Hindlimb muscle (tissue), 1 donor: ENCODE data around the gene ACOXL. TPM values are rescaled to one million over a fixed set of nuclear protein-coding genes. Genes with fewer than 3 reads are reported as not detected.

Source experiments
- DNase-seq: peaks from one replicate; pipeline ENCODE4 v3.0.0-alpha.2; 2013
- polyA plus RNA-seq: library from polyadenylated mRNA; unstranded; fragments of 120-200 nt; gene quantifications from one replicate; pipeline ENCODE4 v1.2.1, GENCODE V29; 2013; ENCODE audit not compliant: insufficient read length

Gene ACOXL
- polyA plus RNA-seq, 1 donor = 0.32 TPM

DNA sequence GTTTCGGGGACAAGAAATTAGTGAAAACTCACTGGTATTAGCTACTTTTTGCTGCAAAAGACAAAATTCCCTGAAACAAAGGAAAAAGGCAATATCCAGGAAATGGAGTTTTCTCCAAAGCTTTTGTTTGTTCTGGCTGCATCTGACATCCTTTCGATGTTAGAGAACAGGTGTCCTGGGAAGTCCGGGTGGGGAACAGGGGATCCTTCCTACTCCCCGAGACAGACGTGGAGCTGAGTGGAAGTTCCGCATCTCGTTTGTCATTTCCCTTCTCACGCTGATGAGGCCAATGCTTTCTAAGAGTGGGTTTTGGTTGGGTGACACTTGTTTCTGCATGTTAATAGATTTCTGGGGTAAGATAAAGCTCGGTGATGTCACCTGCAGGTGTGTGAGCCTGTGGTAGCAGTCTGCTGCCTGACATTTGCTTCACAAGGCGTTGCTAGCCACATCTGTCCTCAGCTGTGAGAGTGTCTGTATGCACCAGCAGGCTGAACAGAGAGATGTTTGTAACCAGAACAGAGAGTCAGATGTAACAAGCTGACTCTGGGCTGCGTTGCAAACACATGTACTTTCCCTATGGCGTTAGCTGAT lies 125.9 kb downstream of the ACOXL start:
- no peak for DNase-seq

DNA sequence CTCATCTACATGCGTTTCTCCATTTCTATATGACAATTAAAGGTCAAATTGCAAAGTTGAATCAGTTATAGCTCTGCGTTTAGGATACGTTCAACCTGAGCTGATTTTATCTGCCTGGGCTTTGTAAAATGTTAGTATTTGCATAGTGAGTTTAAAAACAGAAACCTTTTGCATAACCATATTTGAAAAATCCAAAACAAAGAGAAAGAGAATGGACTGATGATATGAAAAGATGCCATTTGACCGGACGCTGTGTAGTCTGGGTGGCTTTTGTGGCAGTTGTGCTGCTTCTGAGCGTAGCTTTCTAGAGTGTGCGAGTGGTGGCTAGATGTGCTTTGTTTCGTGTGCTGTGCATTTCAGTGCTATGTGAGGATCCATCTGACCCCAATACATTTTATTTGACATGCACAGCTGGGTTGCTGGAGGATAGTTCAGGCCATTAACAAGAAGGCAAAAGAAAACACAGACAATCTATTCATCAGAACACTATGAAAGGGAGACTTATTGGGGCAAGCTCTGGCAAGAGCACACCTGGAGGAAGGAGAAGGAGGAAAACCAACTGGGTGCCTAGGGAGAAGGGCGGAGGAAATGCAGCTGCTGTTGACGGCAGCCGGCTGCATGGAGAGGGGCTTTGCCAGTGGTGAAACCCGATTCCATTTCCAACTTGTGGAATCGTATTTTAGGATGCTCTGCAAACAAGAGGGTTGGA lies 126.8 kb downstream of the ACOXL start:
- no peak for DNase-seq

DNA sequence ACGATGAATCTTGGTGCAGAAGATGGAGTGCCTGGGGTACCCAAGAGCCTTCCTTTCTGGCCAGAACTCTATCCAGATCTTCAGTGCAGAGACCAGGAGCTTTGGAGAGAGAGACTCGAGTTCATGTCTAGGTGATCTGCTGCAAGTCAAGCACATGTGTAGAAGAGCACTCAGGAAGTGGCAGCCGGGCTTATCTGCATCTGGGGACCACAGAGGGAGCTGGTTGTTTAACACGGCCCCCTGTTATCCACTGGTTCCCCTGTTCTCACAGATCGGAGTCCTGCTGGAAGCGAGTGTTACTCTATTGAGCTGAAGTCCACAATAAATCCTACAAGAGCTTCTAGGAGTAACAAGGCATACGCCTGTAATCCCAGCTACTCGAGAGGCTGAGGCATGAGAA lies 128.3 kb downstream of the ACOXL start:
- DNase-seq = no peak

GRCh38 chr2:110861616-110862260 lies 129.4 kb downstream of the ACOXL start:
- DNase-seq = no peak

DNA sequence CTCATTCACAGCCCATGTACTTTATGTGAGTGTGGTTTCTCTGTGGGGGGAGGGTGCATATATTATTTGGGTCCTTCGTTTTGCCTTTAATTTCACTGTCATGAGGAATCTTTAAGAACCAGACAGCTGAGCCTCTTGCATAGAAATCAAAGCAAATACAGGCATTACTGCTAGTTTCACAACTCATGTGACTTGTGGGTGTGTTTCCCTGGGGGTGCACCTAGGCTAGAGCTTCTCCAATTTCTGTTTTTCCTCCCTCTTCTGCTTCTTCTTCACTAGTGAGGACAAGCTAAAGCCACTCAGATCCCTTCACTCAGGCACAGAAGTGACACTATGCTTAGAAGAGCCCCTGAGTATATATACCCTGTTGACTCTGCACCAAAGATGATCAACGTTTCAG lies 131.4 kb downstream of the ACOXL start:
- no peak for DNase-seq

DNA sequence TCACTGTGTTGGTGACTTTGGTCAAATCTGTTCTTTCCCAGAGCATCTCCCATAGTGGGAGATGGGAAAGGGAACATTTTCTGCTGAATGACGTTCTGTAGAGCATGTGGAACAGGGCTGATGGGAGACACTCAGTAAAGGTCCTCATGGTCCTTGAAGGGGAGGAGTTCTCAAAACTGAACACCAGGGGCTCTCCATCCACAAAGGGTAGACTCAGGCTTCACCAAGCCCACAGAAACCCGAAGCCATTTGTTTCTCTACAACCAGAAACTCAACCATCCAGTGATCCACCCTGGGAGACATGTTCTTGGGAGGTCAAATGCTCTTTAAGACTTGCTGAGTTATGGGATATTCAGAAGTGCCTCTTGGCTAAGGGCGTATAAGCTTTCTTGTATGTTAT lies 131.8 kb downstream of the ACOXL start:
- no peak for DNase-seq

GRCh38 chr2:110864731-110865130 lies 132.4 kb downstream of the ACOXL start:
- no peak for DNase-seq

- DNase-seq = no peak
Observed at GRCh38 chr2:110865188-110865587, 132.8 kb downstream of the ACOXL start.

GRCh38 chr2:110866045-110866444 lies 133.7 kb downstream of the ACOXL start:
- DNase-seq = no peak

DNA sequence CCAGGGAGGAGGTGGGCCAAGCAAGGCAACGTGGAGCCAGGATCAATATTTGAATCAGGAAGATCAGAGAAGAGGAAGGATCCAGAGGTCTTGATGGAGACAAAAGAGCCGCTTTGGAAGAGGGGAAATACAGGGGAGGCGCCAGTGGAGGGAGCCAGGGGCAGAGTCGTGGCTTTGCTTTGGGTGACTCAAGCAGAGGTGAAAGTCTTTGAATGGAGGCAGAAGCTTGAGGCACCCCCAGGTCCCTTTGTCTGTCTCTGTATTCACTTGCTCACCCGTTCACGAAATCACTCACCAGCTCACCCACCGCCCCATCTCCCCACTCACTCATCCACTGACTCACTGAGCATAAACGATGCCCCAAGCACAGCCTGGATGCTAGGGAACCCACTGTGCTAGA lies 134.1 kb downstream of the ACOXL start:
- no peak for DNase-seq

DNA sequence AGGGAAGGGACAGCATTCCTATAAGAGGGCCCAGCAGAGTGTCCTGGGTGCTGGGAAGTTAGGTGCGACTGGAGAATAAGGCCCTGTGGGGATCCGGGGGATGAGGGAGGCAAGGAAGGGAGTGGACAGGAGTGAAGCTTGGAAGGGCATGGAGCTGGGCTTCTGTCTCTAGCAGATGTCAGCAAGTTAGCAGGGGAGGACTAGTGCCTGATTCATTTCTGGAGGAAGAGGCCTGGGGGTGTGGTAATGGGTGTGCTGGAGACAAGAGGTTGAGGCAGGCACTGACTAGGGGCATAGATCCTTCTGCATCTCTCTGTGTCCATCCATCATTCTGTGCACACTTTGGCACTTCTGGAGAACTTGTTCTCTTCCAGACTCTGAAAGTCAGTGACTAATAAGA lies 134.7 kb downstream of the ACOXL start:
- no peak for DNase-seq

- DNase-seq = no peak
Observed at GRCh38 chr2:110868971-110869370, 136.6 kb downstream of the ACOXL start.

DNA sequence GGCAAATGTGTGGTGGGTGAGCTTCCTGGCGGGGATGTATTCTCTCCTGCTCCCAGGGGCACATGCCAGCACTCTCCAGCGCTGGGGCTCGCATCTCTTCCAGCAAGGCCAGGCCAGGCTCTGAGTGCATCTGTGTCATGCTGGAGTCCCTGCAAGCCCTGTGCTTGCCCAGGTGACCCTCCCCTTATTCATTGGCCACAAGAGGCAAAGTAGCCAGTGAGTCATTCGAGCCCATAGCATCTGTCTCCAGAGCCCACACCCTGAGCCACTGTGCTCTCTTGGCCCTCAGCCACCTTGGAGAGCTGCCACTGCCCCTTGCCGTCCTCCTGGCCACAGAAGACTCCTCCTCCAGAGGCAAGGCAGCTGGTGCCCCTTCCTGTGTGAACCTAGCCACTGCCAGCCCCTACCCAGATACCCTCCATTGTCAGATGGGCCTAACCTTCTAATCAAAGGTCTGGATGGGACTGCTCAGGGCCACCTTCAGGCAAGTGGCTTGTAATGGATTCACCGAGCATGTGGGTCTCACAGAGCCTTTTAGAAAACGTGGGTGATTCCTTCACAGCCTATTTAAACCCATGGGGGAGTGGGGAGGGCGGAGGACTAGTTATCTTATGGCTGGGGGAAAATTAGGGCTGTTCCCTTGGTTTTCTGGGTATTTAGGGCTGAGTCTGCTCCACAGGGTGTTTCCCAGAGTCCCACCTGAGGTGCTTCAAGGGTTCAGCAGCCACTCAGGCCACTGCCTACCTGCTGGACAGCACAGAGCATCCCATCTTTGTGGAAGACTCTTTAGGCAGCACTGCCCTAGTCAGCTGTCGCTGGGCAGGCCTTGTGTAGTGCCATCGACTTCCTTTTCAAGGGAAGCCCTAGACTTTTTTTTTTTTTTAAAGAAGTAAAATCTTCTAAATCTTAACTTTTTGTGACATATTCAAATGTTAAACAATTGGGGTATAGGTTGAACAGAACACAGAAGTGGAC lies 137.4 kb downstream of the ACOXL start:
- DNase-seq = no peak

- DNase-seq = no peak
Observed at GRCh38 chr2:110870545-110870944, 138.2 kb downstream of the ACOXL start.

DNA sequence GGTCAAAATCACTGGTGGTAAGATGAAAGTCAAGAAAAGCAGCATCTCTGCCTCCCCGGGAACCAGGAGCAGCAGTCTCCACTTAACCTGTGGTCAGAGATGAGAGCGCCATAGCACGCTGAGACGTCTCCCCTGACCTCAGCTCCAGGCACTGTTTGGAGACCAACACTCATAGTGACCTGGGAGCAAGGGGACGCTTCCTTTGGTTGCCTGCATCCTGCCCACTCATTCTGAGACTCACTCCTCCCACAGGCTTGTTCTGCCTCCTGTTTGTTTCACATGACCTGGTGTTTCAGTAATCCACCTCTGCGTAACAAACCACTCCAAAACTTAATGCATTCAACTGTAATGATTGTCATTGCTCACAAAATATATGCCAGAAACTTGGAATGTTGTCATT lies 139.3 kb downstream of the ACOXL start:
- DNase-seq = no peak

- DNase-seq = no peak
Observed at GRCh38 chr2:110872521-110872920, 140.1 kb downstream of the ACOXL start.

DNA sequence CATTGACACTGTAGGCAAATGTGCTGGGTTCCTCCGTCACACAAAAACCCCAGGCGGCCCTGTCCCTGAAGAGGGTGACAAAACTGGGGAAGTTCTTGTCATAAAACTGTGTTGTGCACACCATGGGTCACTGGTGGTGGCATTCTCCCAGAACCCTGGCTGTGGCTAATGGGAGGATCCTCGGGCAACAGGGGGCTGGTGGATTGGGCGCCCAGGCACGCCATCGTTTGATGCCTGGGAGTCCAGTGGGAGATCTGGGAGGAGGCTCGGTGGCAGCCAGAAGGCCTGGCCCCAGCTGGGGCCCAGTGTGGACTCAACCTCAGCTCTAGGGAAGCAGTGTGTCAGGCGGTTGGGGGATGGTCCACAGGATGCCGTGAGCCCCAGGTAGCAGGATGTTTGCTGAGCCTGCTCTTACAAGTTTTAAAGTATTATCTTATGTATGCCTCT lies 140.7 kb downstream of the ACOXL start:
- no peak for DNase-seq

DNA sequence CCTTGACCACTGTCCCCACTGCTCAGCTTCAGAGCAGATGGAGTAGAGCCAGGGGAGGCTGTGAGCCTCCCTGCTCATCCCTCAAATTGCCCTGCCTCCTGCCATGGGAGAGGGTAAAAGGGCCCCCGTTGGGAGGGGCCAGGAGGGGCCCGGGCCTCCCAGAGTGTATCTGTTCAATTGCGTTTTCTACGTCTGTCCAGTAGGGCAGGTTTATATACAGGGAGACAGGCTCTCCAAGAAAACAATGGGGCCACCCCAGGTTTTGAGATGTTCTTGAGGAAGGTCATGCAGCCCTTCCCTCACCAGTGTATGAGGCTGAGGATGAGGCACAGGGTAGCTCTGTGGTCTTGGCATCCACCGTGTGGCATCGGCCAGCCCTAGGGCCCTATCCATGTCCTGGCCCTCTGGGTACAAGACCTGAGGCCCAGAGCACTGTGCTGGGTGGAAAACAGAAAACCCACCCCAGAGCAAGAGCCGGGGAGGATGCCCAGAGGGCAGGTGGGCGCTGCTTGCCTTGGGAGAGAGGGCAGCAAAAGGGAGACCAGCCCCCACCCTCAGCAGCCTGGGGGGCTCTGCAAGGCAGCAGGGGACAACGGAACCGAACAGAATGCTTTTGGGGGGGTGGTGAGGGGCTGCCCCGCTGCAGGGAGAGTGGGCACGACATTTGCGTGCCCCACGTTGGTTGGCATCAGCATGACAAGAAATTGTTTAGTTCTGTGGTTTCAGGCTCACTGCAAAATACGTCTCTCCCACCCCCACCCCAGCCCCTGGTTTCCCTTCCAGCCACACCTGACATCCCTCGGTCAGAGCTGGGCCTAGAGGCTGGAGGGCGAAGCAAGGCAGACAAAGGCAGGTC lies 141.5 kb downstream of the ACOXL start:
- DNase-seq = no peak

GRCh38 chr2:110874453-110875383 lies 142.3 kb downstream of the ACOXL start:
- no peak for DNase-seq

DNA sequence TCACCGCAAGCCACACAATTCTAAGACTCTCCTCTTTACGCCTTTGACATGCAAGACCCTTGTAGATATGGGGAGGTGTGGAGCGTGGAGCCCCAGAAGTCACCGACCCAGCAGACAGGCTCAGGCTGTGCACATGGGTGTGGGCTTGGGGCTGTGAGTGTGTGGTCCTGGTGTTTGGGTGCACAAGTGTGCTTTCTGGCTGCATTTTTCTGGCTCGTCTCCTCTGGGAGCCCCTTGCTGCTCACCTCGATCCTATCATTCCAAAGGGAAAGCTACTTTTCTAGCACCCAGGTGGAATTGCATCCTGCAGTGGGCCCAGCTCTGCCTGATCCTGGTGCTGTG lies 143.0 kb downstream of the ACOXL start:
- no peak for DNase-seq
